Testis (tissue), 3 donors: ENCODE data around the gene BBX. TPM values are rescaled to one million over a fixed set of nuclear protein-coding genes. Genes with fewer than 3 reads are reported as not detected.

Experiments used
- DNase-seq: peaks from one replicate; pipeline ENCODE4 v3.0.0-alpha.2; 2019
- H3K27ac ChIP-seq, 2 donors: fragments of 200-600 bp; sonication (generic); one replicate each; pipeline ENCODE4 v1.5.1; 2019
- H3K27me3 ChIP-seq: fragments of 200-600 bp; sonication (generic); one replicate; pipeline ENCODE4 v1.5.1; 2019
- H3K36me3 ChIP-seq: fragments of 200-600 bp; sonication (generic); one replicate; pipeline ENCODE4 v1.5.1; 2017; ENCODE audit warnings: low read depth; ENCODE audit errors: missing control alignments
- H3K4me1 ChIP-seq: fragments of 200-600 bp; sonication (generic); one replicate; pipeline ENCODE4 v1.5.1; 2019
- H3K4me3 ChIP-seq, 2 donors: fragments of 200-600 bp; sonication (generic); one replicate each; pipeline ENCODE4 v1.5.1; 2017 to 2019
- H3K9me3 ChIP-seq: fragments of 200-600 bp; sonication (generic); one replicate; pipeline ENCODE4 v1.5.1; 2017
- CTCF ChIP-seq, 3 experiments: fragments of 450-650 bp in 2 of 3; fragments of 200-600 bp in 1 of 3; sonication (generic) in 1 of 3; IDR thresholded peaks; one replicate each; pipeline ENCODE4 v1.5.1; 2016 to 2019; ENCODE audit warnings: antibody characterized with exemption in 3 of 3, mild to moderate bottlenecking in 2 of 3, moderate library complexity in 1 of 3
- POLR2A ChIP-seq: fragments of 450-650 bp; IDR thresholded peaks from one replicate; pipeline ENCODE4 v1.6.1; 2017; ENCODE audit warnings: antibody characterized with exemption, mild to moderate bottlenecking, moderate library complexity
- WGBS, 2 donors: methylation state at CpG; one replicate each; pipeline ENCODE4 v1.1.5; 2018; 5-methylcytosine and 5-hydroxymethylcytosine counted together
- intact Hi-C: fragments of 100-400 bp; cut with DNase I; formaldehyde crosslinking; loops from one replicate; pipeline ENCODE4 v1.15.1; 2023; ENCODE audit warnings: low total_unique reads
- polyA plus RNA-seq: library from polyadenylated mRNA; stranded (reverse); fragments of 350-450 nt; fragmentation: Illumina TruSeq; extraction: RNeasy Lipid Tissue Mini Kit (QIAGEN cat#74804); gene quantifications from one replicate; pipeline ENCODE4 v1.2.3, GENCODE V29; 2014; ENCODE audit warnings: low read depth, low replicate concordance; ENCODE audit not compliant: insufficient read depth
- total RNA-seq, 2 donors: library from RNA; depleted of rRNA; stranded (reverse); fragments of >200 nt; gene quantifications; one replicate each; pipeline ENCODE4 v1.2.3, GENCODE V29; 2016

The BBX gene
- total and polyA plus RNA-seq, 3 donors from 2014 or later: 93.3 to 317 (median 312) TPM

GRCh38 chr3:107523289-107523538 lies 452 bp downstream of the BBX start:
- peak; percentile 46 for DNase-seq
- Histone ChIP-seq H3K4me1 (peaks cover 7% of the 10 kb centered on the region), H3K4me3 (peak overlapping the region; percentile 93 to 97), H3K36me3 (no peaks in the 10 kb centered on the region), H3K27me3 (no peaks in the 10 kb centered on the region), H3K27ac (peak overlapping the region; percentile 97 to 98), H3K9me3 (no peaks in the 10 kb centered on the region)
- TF ChIP-seq POLR2A (no peak), CTCF (IDR thresholded peaks at IDR 0.05) (no peak)
- intact Hi-C loops: loop anchor here (5.0 kb wide), 1 partner anchor 91 kb away; no protein-coding TSS in a partner anchor
- 1% methylated on average over 27 of the region's 27 CpGs; no CpG with 5 or more reads in 1 of the 2 donors for WGBS, 2 donors

GRCh38 chr3:107523539-107524325 lies 970 bp downstream of the BBX start:
- Histone ChIP-seq H3K9me3 (no peaks in the 10 kb centered on the region), H3K36me3 (no peaks in the 10 kb centered on the region), H3K4me1 (peaks cover 7% of the 10 kb centered on the region), H3K27me3 (no peaks in the 10 kb centered on the region), H3K4me3 (peak overlapping the region; percentile 93 to 97), H3K27ac (peak overlapping the region; percentile 97 to 98)
- 0 to 1% methylated on average over 25 to 35 of the region's 40 CpGs for WGBS, 2 donors
- intact Hi-C loops: loop anchor here (5.0 kb wide), 1 partner anchor 91 kb away; no protein-coding TSS in a partner anchor
- DNase-seq: peak; percentile 48
- no peak for TF ChIP-seq POLR2A
- TF ChIP-seq CTCF (IDR thresholded peaks at IDR 0.05): no peak

- DNase-seq: no peak
- H3K36me3 ChIP-seq: no peaks in the 10 kb centered on the region
- TF ChIP-seq POLR2A (no peak), CTCF (IDR thresholded peaks at IDR 0.05) (no peak)
- H3K27me3 ChIP-seq: no peaks in the 10 kb centered on the region
- 0 to 1% methylated on average over 17 to 18 of the region's 18 CpGs for WGBS, 2 donors
- H3K4me1 ChIP-seq: peaks cover 13% of the 10 kb centered on the region
- intact Hi-C loops: loop anchor here (5.0 kb wide), 1 partner anchor 92 kb away; no protein-coding TSS in a partner anchor
- H3K4me3 ChIP-seq: peak overlapping the region; percentile 93 to 97
- H3K9me3 ChIP-seq: no peaks in the 10 kb centered on the region
- peak overlapping the region; percentile 97 to 98 for H3K27ac ChIP-seq
These were observed 1.6 kb downstream of the BBX start for GRCh38 chr3:107524326-107524840.

- Histone ChIP-seq H3K27ac (peak overlapping the region; percentile 97 to 98), H3K4me1 (peaks cover 13% of the 10 kb centered on the region), H3K36me3 (no peaks in the 10 kb centered on the region), H3K27me3 (no peaks in the 10 kb centered on the region), H3K4me3 (peak overlapping the region; percentile 93 to 97), H3K9me3 (no peaks in the 10 kb centered on the region)
- 1% methylated on average over 25 to 59 of the region's 70 CpGs for WGBS, 2 donors
- intact Hi-C loops: loop anchor here (5.0 kb wide), 1 partner anchor 93 kb away; no protein-coding TSS in a partner anchor
- TF ChIP-seq CTCF (IDR thresholded peaks at IDR 0.05): no peak
- no peak for TF ChIP-seq POLR2A
- DNase-seq: peak; percentile 79
These were observed 2.3 kb downstream of the BBX start for GRCh38 chr3:107524841-107525643.
